K562 (cell line): ENCODE results near the gene G6PC2. TPM values are rescaled to one million over a fixed set of nuclear protein-coding genes. Genes with fewer than 3 reads are reported as not detected.

ENCODE experiments used
- ARID2 ChIP-seq: fragments of 450-650 bp; IDR thresholded peaks from 2 replicates; pipeline ENCODE4 v1.6.1; 2017; ENCODE audit warnings: antibody characterized with exemption, mild to moderate bottlenecking
- CEBPB ChIP-seq: fragments of 450-650 bp; IDR thresholded peaks from 2 replicates; pipeline ENCODE4 v1.6.1; 2016; ENCODE audit warnings: missing genetic modification characterization, missing compliant biosample characterization
- CEBPZ ChIP-seq: fragments of 150-350 bp; IDR thresholded peaks from 2 replicates; pipeline ENCODE4 v1.6.1; 2014; ENCODE audit warnings: low read depth, mild to moderate bottlenecking, low read length, borderline replicate concordance
- FUS ChIP-seq: fragments of 200-400 bp; formaldehyde crosslinking; optimal IDR thresholded peaks from 2 replicates; pipeline ENCODE3; 2017; ENCODE audit warnings: low read depth, low read length
- HNRNPH1 ChIP-seq: fragments of 200-400 bp; formaldehyde crosslinking; optimal IDR thresholded peaks from 2 replicates; pipeline ENCODE3; 2017; ENCODE audit warnings: low read depth, mild to moderate bottlenecking, low read length, moderate library complexity
- MAFF ChIP-seq: IDR thresholded peaks from 2 replicates; pipeline ENCODE4 v1.6.1; 2012; ENCODE audit warnings: low read length, improper control_type of control experiment
- MTF1 ChIP-seq: fragments of 250-450 bp; sonication (Bioruptor Pico); IDR thresholded peaks from 2 replicates; pipeline ENCODE4 v1.9.0; 2021; ENCODE audit warnings: moderate library complexity, mild to moderate bottlenecking, inconsistent platforms, borderline replicate concordance
- PATZ1 ChIP-seq: fragments of 250-450 bp; sonication (Bioruptor Pico); IDR thresholded peaks from 2 replicates; pipeline ENCODE4 v1.5.0; 2020; ENCODE audit warnings: mild to moderate bottlenecking, borderline replicate concordance
- POLR2H ChIP-seq: IDR thresholded peaks from 2 replicates; pipeline ENCODE4 v1.6.1; 2016; ENCODE audit warnings: missing genetic modification characterization, low read depth, mild to moderate bottlenecking, control low read depth, missing compliant biosample characterization, moderate library complexity
- PTTG1 ChIP-seq: fragments of 450-650 bp; IDR thresholded peaks from 2 replicates; pipeline ENCODE4 v1.6.1; 2016; ENCODE audit warnings: low read depth, mild to moderate bottlenecking, missing genetic modification characterization, missing compliant biosample characterization
- SRSF9 ChIP-seq: fragments of 200-400 bp; formaldehyde crosslinking; IDR thresholded peaks from 2 replicates; pipeline ENCODE4 v1.6.1; 2017; ENCODE audit warnings: low read depth, low read length, borderline replicate concordance
- ZBTB11 ChIP-seq, 3 experiments: fragments of 200-800 bp in 1 of 3; fragments of 250-450 bp in 1 of 3; fragments of 450-650 bp in 1 of 3; sonication (Bioruptor Pico) in 1 of 3; sonication (Bioruptor generic) in 1 of 3; formaldehyde crosslinking in 1 of 3; IDR thresholded peaks; 2 replicates each; pipeline versions ENCODE4 v1.6.1 to v1.8.0; 2016 to 2022; ENCODE audit warnings: mild to moderate bottlenecking in 2 of 3, missing genetic modification characterization in 2 of 3, missing compliant biosample characterization in 1 of 3, moderate library complexity in 1 of 3
- ZFP1 ChIP-seq: fragments of 450-650 bp; formaldehyde crosslinking; IDR thresholded peaks from 2 replicates; pipeline ENCODE4 v1.4.0; 2020; ENCODE audit warnings: mild to moderate bottlenecking, mixed read lengths
- ZNF253 ChIP-seq: fragments of 250-450 bp; sonication (Bioruptor Pico); conservative IDR thresholded peaks from 2 replicates; pipeline ENCODE4 v1.6.1; 2021; ENCODE audit warnings: mild to moderate bottlenecking
- polyA plus RNA-seq, 8 experiments: library from polyadenylated mRNA; depleted of rRNA in 4 of 8; stranded (reverse) in 5 of 8; unstranded in 3 of 8; fragments of >200 nt; fragmentation: Nextera tagmentation in 2 of 8; fragmentation: Illumina TruSeq in 1 of 8; extraction: Ambion mirVana in 2 of 8; extraction: Trizol in 1 of 8; gene quantifications; 2 replicates each; pipeline versions ENCODE4 v1.2.1 to v1.2.3, GENCODE V29; 2011 to 2014; ENCODE audit warnings: inconsistent platforms in 1 of 8, missing spikeins in 1 of 8
- total RNA-seq, 7 experiments: library from RNA; depleted of rRNA in 6 of 7; stranded (reverse); fragments of >200 nt in 6 of 7; fragmentation: Illumina TruSeq in 2 of 7; extraction: Trizol in 2 of 7; gene quantifications; 2 replicates each; pipeline versions ENCODE4 v1.2.1 to v1.2.3, GENCODE V29; 2011 to 2021; ENCODE audit warnings: low replicate concordance in 1 of 7
- TF ChIP-seq, protein P1 (sequence below): fragments of 450-650 bp; IDR thresholded peaks from 2 replicates; pipeline ENCODE4 v1.6.1; 2016; ENCODE audit warnings: borderline replicate concordance

G6PC2 gene
- total and polyA plus RNA-seq, 9 of the 15 experiments (the other 6 are each of a cell fraction or from before 2014, with no cell fraction given) = 0.03 to 0.15 TPM; not detected in 7

- no peak for TF ChIP-seq MTF1 (CRISPR knock-in tag)
- TF ChIP-seq CEBPB = no peak
- TF ChIP-seq MAFF = 0 out of 2 replicates have a peak, but pooled peaks have one; percentile 3
- TF ChIP-seq HNRNPH1 = no peak
- TF ChIP-seq SRSF9 = no peak
- no peak for TF ChIP-seq ZFP1 (CRISPR knock-in tag)
- no peak for TF ChIP-seq CEBPZ
- TF ChIP-seq ARID2 = peak; percentile 67; the same call in 1 of the 2 replicates
- TF ChIP-seq PTTG1 = no peak
- TF ChIP-seq ZBTB11 (CRISPR knock-in tag; IDR thresholded peaks at IDR 0.05) = no peak
- TF ChIP-seq FUS = no peak
- TF ChIP-seq, protein P1, sequence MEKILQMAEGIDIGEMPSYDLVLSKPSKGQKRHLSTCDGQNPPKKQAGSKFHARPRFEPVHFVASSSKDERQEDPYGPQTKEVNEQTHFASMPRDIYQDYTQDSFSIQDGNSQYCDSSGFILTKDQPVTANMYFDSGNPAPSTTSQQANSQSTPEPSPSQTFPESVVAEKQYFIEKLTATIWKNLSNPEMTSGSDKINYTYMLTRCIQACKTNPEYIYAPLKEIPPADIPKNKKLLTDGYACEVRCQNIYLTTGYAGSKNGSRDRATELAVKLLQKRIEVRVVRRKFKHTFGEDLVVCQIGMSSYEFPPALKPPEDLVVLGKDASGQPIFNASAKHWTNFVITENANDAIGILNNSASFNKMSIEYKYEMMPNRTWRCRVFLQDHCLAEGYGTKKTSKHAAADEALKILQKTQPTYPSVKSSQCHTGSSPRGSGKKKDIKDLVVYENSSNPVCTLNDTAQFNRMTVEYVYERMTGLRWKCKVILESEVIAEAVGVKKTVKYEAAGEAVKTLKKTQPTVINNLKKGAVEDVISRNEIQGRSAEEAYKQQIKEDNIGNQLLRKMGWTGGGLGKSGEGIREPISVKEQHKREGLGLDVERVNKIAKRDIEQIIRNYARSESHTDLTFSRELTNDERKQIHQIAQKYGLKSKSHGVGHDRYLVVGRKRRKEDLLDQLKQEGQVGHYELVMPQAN = no peak
- no peak for TF ChIP-seq ZNF253
- TF ChIP-seq PATZ1 (CRISPR knock-in tag) = no peak
- peak; percentile 54; the same call in 1 of the 2 replicates for TF ChIP-seq POLR2H (tag)
These were observed 19.5 kb downstream of the G6PC2 start (continued) for GRCh38 chr2:168920504-168921157.
